ENCODE results near the gene UBASH3A.

UBASH3A gene

GRCh38 chr21:42409366-42409765, 5.7 kb downstream of the UBASH3A start:
- DNase-seq (ENCODE audit: low read depth in 4 of 4, low spot score in 1 of 4), result no peak

GRCh38 chr21:42411197-42411869, 7.6 kb downstream of the UBASH3A start:
- no peak for DNase-seq (ENCODE audit: low read depth in 4 of 4, low spot score in 1 of 4)

GRCh38 chr21:42411891-42412635, 8.4 kb downstream of the UBASH3A start:
- no peak for DNase-seq (ENCODE audit: low read depth in 4 of 4, low spot score in 1 of 4)

- DNase-seq (ENCODE audit: low read depth in 4 of 4, low spot score in 1 of 4), result no peak
These were observed 8.9 kb downstream of the UBASH3A start for GRCh38 chr21:42412636-42412933.

GRCh38 chr21:42413093-42413492, 9.4 kb downstream of the UBASH3A start:
- DNase-seq (ENCODE audit: low read depth in 4 of 4, low spot score in 1 of 4), result no peak

- DNase-seq (ENCODE audit: low read depth in 4 of 4, low spot score in 1 of 4), result peak in 1 of 4 experiments; percentile 58
These were observed 9.8 kb downstream of the UBASH3A start for GRCh38 chr21:42413500-42413899.

- DNase-seq (ENCODE audit: low read depth in 4 of 4, low spot score in 1 of 4), result no peak
These were observed 10.4 kb downstream of the UBASH3A start for GRCh38 chr21:42414066-42414465.

GRCh38 chr21:42414553-42414927, 10.8 kb downstream of the UBASH3A start:
- DNase-seq (ENCODE audit: low read depth in 4 of 4, low spot score in 1 of 4), result no peak

GRCh38 chr21:42414928-42415769, 11.4 kb downstream of the UBASH3A start:
- peak; percentile 84 to 95 (median 89) for DNase-seq (ENCODE audit: low read depth in 4 of 4, low spot score in 1 of 4)

GRCh38 chr21:42417533-42417932, 13.8 kb downstream of the UBASH3A start:
- DNase-seq (ENCODE audit: low read depth in 4 of 4, low spot score in 1 of 4), result no peak

- no peak for DNase-seq (ENCODE audit: low read depth in 4 of 4, low spot score in 1 of 4)
These were observed 15.2 kb downstream of the UBASH3A start for GRCh38 chr21:42418886-42419285.

- DNase-seq (ENCODE audit: low read depth in 4 of 4, low spot score in 1 of 4), result no peak
These were observed 16.1 kb downstream of the UBASH3A start for GRCh38 chr21:42419845-42420244.

GRCh38 chr21:42421018-42421793, 17.5 kb downstream of the UBASH3A start:
- DNase-seq (ENCODE audit: low read depth in 4 of 4, low spot score in 1 of 4), result no peak

- DNase-seq (ENCODE audit: low read depth in 4 of 4, low spot score in 1 of 4), result no peak
These were observed 19.5 kb downstream of the UBASH3A start for GRCh38 chr21:42423197-42423675.

GRCh38 chr21:42423685-42424084, 20.0 kb downstream of the UBASH3A start:
- DNase-seq (ENCODE audit: low read depth in 4 of 4, low spot score in 1 of 4), result no peak

- no peak for DNase-seq (ENCODE audit: low read depth in 4 of 4, low spot score in 1 of 4)
These were observed 21.3 kb downstream of the UBASH3A start for GRCh38 chr21:42424914-42425541.

GRCh38 chr21:42425591-42425990, 21.9 kb downstream of the UBASH3A start:
- no peak for DNase-seq (ENCODE audit: low read depth in 4 of 4, low spot score in 1 of 4)

- no peak for DNase-seq (ENCODE audit: low read depth in 4 of 4, low spot score in 1 of 4)
These were observed 22.7 kb downstream of the UBASH3A start for GRCh38 chr21:42426424-42426823.

- DNase-seq (ENCODE audit: low read depth in 4 of 4, low spot score in 1 of 4), result no peak
These were observed 23.3 kb downstream of the UBASH3A start for GRCh38 chr21:42426876-42427480.

GRCh38 chr21:42427809-42428419, 24.2 kb downstream of the UBASH3A start:
- DNase-seq (ENCODE audit: low read depth in 4 of 4, low spot score in 1 of 4), result no peak
